Mononuclear cell (primary cell): ENCODE results near the gene SLC22A1. TPM values are rescaled to one million over a fixed set of nuclear protein-coding genes. Genes with fewer than 3 reads are reported as not detected.
"Not testable (repeated sequence)": the region's sequence is repeated elsewhere in the genome, so short reads cannot be mapped to it uniquely, and the experiment has no call there.

Experiments
- H3K27me3 ChIP-seq: 2 replicates; pipeline ENCODE4 v1.6.0; 2011; ENCODE audit warnings: low read length, control low read depth; ENCODE audit not compliant: insufficient read depth
- H3K4me1 ChIP-seq: 2 replicates; pipeline ENCODE4 v1.5.1; 2011; ENCODE audit warnings: mild to moderate bottlenecking, low read length, control low read depth; ENCODE audit not compliant: insufficient read depth
- H3K4me3 ChIP-seq: 2 replicates; pipeline ENCODE4 v1.5.1; 2011; ENCODE audit warnings: mild to moderate bottlenecking, low read length, moderate library complexity
- H3K9me3 ChIP-seq: 2 replicates; pipeline ENCODE4 v1.5.1; 2011; ENCODE audit warnings: low read depth, mild to moderate bottlenecking, control low read depth, low read length
- total RNA-seq: library from RNA; depleted of rRNA; stranded (reverse); fragments of >200 nt; gene quantifications from one replicate; pipeline ENCODE4 v1.2.3, GENCODE V29; 2012

The SLC22A1 gene
- total RNA-seq, 1 donor, result 0.21 TPM

GRCh38 chr6:160088784-160089533 lies 32.7 kb upstream of the SLC22A1 start:
- H3K4me3 ChIP-seq, result no peak overlapping the region
- no peaks in the 10 kb centered on the region for H3K9me3 ChIP-seq
- no peaks in the 10 kb centered on the region for H3K4me1 ChIP-seq
- no peaks in the 10 kb centered on the region for H3K27me3 ChIP-seq

GRCh38 chr6:160089534-160089897 lies 32.1 kb upstream of the SLC22A1 start:
- Histone ChIP-seq H3K9me3 (no peaks in the 10 kb centered on the region), H3K4me1 (no peaks in the 10 kb centered on the region), H3K4me3 (no peak overlapping the region), H3K27me3 (no peaks in the 10 kb centered on the region)

GRCh38 chr6:160090442-160091239 lies 31.0 kb upstream of the SLC22A1 start:
- not testable (repeated sequence) for H3K4me1 ChIP-seq, H3K4me3 ChIP-seq, H3K9me3 ChIP-seq, H3K27me3 ChIP-seq

- H3K4me3 ChIP-seq, H3K4me1 ChIP-seq, H3K27me3 ChIP-seq, H3K9me3 ChIP-seq: not testable (repeated sequence)
Observed at GRCh38 chr6:160092176-160092575, 29.4 kb upstream of the SLC22A1 start.

- Histone ChIP-seq H3K4me3 (no peak overlapping the region), H3K9me3 (no peaks in the 10 kb centered on the region), H3K27me3 (no peaks in the 10 kb centered on the region), H3K4me1 (no peaks in the 10 kb centered on the region)
Observed at GRCh38 chr6:160092602-160093001, 29.0 kb upstream of the SLC22A1 start.

- H3K27me3 ChIP-seq, result no peaks in the 10 kb centered on the region
- H3K4me3 ChIP-seq, result no peak overlapping the region
- H3K9me3 ChIP-seq, result no peaks in the 10 kb centered on the region
- H3K4me1 ChIP-seq, result no peaks in the 10 kb centered on the region
Observed at GRCh38 chr6:160093061-160093460, 28.6 kb upstream of the SLC22A1 start.

GRCh38 chr6:160093946-160094345 lies 27.7 kb upstream of the SLC22A1 start:
- H3K4me1 ChIP-seq, result no peaks in the 10 kb centered on the region
- H3K4me3 ChIP-seq, result no peak overlapping the region
- no peaks in the 10 kb centered on the region for H3K27me3 ChIP-seq
- no peaks in the 10 kb centered on the region for H3K9me3 ChIP-seq

- H3K4me1 ChIP-seq, result peaks cover 4% of the 10 kb centered on the region
- no peaks in the 10 kb centered on the region for H3K9me3 ChIP-seq
- H3K27me3 ChIP-seq, result no peaks in the 10 kb centered on the region
- H3K4me3 ChIP-seq, result no peak overlapping the region
Observed at GRCh38 chr6:160095146-160095845, 26.3 kb upstream of the SLC22A1 start.

- H3K9me3 ChIP-seq, result no peaks in the 10 kb centered on the region
- no peaks in the 10 kb centered on the region for H3K27me3 ChIP-seq
- H3K4me1 ChIP-seq, result peaks cover 14% of the 10 kb centered on the region
- no peak overlapping the region for H3K4me3 ChIP-seq
Observed at GRCh38 chr6:160101277-160102205, 20.1 kb upstream of the SLC22A1 start.

GRCh38 chr6:160102399-160102798 lies 19.2 kb upstream of the SLC22A1 start:
- H3K4me1 ChIP-seq, result peaks cover 14% of the 10 kb centered on the region
- H3K4me3 ChIP-seq, result no peak overlapping the region
- H3K27me3 ChIP-seq, result no peaks in the 10 kb centered on the region
- no peaks in the 10 kb centered on the region for H3K9me3 ChIP-seq

- Histone ChIP-seq H3K4me3 (no peak overlapping the region), H3K27me3 (no peaks in the 10 kb centered on the region), H3K9me3 (no peaks in the 10 kb centered on the region), H3K4me1 (peaks cover 14% of the 10 kb centered on the region)
Observed at GRCh38 chr6:160102956-160103824, 18.4 kb upstream of the SLC22A1 start.

GRCh38 chr6:160103825-160104100 lies 17.9 kb upstream of the SLC22A1 start:
- Histone ChIP-seq H3K4me1 (peaks cover 14% of the 10 kb centered on the region), H3K9me3 (no peaks in the 10 kb centered on the region), H3K27me3 (no peaks in the 10 kb centered on the region), H3K4me3 (no peak overlapping the region)

GRCh38 chr6:160104821-160105517 lies 16.6 kb upstream of the SLC22A1 start:
- peaks cover 11% of the 10 kb centered on the region for H3K4me1 ChIP-seq
- H3K27me3 ChIP-seq, result no peaks in the 10 kb centered on the region
- no peaks in the 10 kb centered on the region for H3K9me3 ChIP-seq
- H3K4me3 ChIP-seq, result no peak overlapping the region
